Urothelium cell line (cell line): ENCODE data around the gene ZNRF1.
"Not testable (repeated sequence)": the region's sequence is repeated elsewhere in the genome, so short reads cannot be mapped to it uniquely, and the experiment has no call there.

Experiments
- DNase-seq: peaks from one replicate; pipeline ENCODE4 v3.0.0; 2011; ENCODE audit warnings: low spot score, mixed read lengths
- FAIRE-seq: peaks from 2 replicates; lab custom pipeline; 2011; peaks lifted over from hg19 to GRCh38; lab: Jason Lieb, UNC

Gene ZNRF1

DNA sequence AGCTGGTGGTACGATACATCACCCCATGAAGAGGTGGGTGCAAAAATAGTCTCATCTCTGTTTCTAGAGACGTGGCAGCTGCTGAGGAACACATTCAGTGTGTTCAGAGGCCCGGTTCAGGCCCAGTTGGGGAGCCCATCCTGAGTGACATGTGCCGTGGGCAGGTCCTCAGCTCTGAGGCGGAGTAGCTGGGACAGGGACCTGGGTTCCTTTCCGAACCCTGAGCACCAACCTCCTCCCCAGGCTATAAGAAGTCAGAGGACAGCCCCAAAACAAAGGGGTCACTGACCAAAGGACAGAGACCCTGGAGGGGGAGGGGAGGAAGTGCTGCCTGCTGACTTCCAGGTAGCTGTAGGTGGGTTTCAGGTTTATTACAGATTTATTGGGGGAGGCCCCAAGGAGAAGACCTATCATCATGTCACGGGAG is 112.7 kb downstream of the ZNRF1 start:
- DNase-seq: no peak
- no peak for FAIRE-seq

DNA sequence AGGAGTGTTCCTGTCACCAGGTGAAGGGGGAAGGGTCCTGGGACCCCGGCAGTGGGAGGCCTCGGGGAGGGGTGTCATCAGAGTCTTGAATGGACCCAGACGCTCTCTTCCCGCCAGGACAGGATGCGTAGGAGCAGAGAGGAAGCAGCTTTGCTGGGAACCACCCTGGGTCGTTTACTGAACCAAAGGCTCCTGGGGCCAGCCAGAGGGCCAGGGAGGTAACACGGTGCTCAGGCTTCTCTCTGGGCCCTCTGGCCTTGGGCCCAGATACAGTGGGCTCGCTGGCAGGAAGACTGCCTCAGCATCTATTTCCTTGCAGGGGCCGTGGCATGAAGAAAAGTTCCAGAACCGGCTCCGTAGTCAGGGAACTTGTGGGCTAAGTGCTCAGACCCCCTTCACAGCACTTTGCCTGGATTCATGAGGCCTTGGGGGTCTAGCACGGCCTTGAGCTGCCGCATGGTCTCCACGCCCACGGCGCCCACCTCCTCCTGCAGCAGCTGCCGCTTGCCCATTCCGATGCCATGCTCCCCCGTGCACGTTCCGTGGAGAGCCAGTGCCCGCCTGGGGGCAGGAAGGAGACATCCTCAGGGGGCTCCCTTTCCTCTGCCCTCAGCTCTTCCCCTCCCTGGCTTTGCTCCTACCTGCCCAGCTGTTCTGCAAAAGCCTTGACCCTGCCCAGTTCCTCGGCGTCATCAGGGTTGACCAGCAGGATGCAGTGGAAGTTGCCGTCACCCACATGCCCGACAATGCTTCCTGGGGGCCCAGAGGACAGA is 113.3 kb downstream of the ZNRF1 start:
- no peak for DNase-seq
- no peak for FAIRE-seq

DNA sequence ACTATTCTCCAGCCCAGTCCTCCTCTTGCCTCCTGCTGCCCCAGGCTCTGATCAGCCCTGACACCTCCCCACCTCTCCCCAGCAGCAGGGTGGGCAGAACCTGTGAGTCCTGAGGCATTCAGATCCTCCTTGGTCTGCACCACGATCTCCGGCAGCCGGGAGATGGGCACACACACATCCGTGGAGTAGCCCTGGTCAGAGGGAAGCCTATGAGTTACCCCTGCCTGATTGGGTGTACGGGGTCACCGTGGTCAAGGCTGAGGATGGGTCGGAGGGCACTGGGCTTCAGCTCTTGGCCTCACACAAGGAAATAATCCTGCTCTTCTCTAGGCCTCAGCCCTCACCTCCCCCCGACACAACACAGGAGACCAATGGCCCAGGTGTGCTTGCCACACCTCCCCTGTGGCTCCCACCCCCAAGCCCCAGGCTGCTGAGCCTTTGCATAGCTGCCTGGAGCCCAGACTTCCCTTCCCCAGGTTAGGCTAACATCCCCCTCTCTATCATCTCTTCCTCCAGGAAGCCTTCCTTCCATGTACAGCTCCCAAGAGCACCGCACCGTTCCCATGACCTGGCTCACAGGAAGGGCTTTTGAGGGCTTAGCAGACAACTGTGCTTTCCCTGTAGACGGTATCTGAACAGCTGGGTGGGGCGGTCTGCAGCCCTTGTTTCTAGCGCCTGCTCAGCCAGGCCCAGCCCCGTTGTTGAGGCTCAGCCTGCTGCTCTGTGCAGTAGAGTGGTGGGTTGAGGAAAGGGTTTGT is 114.1 kb downstream of the ZNRF1 start:
- no peak for DNase-seq
- no peak for FAIRE-seq

DNA sequence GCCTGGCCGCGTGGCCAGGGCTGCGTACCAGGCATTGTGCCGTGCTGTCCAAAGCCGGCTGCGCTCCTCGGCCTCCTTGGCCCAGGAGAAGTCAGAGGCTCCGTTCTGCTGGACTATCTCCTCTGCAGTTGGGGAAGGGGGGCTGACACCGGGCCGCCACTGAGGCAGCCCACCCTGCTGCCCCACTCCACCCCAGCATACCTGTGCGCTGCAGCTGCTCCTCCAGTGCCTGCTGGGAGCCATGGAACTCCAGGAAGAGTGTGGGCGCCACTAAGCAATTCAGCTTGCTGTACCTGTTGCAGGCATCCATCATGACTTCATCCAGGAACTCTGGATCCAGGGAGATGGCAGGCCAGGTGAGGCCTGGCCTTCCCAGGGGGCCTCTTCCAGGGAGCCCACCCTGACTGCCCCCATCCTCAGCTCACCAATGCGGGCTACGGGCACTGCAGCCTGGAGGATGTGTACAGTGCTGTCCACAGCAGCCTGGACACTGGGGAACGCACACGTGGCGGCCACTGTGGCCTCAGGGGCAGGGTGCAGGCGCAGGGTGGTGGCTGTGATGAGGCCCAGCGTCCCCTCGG is 114.8 kb downstream of the ZNRF1 start:
- DNase-seq: no peak
- FAIRE-seq: no peak

DNA sequence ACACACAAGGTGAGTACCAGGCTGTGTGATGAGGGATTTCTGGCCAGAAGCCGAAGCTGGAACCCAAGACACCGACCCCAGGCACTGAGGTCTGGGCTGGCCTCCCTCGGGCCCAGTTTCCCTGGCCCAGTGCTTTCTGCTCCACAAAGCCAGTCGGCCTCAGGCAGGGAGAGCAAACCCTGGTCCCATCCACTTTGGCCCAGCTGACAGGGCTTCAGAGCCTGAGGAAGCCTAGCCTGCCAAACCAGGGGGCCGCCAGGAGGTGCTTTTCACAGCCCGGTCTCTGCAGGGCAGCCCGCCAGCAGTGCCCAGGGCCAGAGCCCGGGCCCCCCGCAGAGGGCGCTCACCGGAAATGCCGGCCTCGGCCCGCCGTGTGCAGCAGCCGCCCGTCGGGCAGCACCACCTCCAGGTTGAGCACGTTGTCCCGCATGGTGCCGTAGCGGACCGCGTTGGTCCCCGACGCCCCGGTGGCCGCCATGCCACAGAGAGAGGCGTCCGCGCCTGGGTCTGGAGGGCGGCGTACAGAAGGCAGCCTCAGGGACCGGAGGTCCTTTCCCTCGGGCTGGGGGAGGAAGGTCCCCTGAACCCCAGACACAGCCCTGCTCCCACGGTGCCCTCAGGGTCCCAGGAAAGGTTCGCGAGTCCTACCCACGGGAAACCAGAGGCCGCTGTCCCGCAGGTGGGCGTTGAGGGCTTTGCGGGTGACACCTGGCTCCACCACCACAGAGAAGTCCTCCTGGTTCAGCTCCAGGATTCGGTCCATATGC is 115.5 kb downstream of the ZNRF1 start:
- FAIRE-seq (no peak), DNase-seq (no peak)

DNA sequence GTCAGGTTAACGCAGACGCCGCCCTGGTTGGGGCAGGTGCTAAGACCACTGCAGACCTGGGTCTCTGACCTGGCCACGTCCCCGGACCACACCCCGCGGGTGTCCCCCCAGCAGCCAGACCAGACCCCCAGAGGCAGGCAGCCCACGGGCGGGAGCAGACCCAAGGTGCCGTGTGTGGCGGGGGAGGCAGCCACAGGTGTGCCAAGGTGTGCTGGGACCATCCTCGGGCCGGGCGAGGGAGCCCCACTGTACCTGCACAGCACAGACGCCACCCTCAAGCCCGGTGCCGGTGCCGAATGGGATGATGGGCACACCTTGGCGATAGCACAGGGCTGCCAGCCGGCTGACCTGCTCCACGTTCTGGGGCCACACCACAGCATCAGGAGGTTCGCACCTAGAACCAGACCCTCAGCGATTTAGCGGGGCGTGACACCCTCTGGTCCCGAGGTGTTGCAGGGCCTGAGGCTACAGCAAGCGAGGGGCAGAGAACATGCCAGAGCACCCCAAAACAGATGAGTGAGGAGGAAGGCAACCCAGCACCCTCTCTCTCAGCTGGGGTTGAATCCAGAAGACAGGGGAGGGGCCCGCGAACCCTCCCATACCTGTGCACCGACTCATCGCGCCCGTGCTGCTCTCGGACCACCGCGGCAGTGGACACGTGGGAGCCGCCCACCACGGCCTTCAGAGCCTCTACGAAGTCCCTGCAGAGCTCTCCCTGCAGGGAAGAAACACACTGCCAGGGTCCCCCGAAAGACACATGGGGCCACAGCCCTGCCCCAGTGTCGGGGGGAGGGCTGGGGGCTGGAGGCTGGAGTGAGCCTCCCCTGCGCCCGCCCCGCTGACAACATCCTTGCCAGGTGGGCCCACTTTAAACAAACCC is 116.4 kb downstream of the ZNRF1 start:
- no peak for FAIRE-seq
- no peak for DNase-seq

DNA sequence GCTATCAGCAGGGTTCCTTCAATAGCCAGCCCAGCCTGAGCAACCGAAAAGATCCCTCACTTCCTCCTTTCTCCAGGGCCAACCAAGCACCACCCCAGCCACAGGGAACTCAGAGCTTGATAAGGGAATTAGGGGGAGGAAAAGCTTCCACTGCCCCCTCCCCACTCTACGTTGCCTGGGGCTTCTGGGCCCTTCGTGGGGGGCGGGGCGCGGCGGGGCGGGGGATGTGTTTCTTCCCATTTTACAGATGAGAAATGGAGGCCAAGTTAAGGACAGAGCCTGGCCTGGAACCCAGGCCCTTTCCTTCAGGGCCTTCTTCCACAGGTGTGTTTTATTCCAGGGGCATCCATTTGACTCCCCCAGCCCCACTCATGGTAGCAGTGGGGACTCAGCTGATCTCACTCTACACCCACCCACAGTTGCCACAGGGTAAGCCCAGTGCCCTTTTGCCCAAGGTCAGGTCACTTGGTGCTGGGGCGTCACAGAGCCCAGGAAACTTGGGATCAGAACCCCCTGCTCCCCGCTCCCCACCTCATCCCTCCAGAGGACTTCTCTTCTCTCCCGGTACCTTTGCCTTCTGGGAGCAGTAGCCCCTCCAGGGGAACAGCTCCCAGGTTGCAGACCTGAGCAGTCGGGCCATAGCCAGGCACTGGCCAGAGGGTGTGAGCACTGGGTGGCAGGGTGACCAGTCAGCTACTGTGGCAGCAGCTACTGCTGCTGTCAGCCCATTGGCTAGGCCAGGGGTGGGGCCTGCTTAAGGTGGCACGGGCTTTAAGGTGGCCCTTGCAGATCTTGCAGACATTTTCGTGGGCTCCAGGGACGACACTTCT is 117.5 kb downstream of the ZNRF1 start, which contains the start of gene LDHD:
LDHD (minus strand) TSS at position 700 of the 830 bp plus-strand sequence; CDS start at position 640, 60 bp downstream.
- DNase-seq: peak; percentile 48

DNA sequence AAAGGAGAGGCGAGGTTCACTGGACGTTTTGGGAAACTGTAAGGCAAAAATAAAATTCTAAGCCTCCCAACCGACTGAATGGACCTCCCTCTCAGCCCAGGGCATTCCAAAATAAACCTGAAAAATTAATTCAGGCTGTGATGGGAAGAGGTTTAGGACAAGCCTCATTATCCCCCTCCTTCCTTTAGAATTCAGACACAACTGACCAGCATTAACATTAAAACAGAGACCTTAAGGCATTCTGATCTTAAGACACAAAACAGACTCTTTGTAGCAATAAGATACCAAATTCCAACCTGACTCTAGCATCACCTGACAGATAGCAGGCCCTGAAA is 118.1 kb downstream of the ZNRF1 start:
- no peak for DNase-seq
- FAIRE-seq: no peak

More for the DNA sequence above, 117.5 kb downstream of the ZNRF1 start, which contains the start of gene LDHD:
- no peak for FAIRE-seq

DNA sequence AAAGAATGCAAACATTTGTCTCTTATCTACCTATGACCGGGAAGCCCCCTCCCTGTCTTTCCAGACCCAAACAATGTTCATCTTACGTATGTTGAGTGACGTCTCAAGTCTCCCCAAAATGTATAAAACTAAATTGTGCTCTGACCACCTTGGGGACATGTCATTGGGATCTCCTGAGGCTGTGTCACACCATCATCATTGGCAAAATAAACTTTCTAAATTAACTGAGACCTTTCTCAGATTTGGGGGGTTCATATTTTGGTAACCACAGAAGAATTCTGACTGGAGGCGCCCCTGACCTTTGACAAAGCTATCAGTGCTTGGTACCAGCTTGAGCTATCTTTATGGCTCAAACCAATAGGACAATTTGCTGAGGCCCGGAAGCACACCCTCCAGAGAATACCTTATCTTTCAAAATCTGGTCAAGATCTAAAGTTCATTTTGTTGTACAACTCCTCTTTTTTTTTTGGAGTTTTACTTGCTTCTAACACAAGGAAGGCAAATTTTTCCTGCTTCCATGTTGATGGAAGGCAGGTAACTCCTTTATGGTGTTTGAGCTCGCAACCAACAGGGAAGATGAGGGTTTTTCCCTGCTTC is 120.2 kb downstream of the ZNRF1 start:
- FAIRE-seq (no peak), DNase-seq (no peak)

DNA sequence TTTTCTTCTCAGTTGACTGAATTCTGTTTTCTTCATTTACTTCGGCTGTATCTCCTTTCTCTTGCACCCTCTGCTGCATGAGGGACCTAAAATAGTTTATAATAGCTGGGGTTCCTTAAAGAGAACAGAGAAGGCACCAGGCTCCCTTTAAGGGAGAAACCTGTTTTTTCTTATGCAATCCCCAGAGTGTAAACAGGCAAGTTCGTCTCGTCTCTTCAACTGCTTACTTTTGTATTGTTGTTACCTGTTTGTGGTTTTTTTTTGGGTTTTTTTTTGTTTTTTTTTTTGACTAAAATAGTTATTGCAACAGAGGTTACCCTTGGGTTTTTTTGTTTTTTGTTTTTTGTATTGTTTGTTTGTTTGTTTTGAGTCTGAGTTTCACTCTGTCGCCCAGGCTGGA is 121.4 kb downstream of the ZNRF1 start:
- FAIRE-seq: no peak
- no peak for DNase-seq

DNA sequence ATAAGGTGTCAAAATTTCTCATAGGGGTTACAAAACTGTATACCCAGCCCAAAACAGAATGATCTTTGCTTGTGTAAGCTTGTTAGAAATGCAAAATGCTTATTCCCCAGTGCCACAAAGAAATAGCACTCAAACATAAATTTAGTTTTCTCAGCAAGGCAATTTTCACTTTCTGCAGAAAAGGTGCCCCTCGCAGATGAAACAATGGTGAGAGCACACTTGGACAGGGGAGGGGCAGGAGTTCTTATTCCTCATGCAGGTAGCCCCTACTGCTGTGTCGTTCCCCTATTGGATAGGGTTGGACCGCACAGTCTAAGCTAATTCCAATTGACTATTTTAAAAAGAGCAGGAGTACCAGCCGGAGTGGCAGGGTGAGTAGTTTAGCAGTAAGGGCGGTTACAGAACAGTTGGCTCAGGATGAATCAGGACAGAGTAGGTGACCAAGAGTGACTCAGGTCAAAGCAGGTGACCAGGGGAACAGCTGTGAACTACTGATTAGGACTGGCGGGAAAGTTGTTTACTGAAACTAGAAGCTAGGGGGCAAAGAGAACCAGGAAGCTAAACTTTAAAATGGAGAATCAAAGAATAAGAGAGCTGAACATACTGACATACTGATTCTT is 123.2 kb downstream of the ZNRF1 start:
- FAIRE-seq (no peak), DNase-seq (no peak)

DNA sequence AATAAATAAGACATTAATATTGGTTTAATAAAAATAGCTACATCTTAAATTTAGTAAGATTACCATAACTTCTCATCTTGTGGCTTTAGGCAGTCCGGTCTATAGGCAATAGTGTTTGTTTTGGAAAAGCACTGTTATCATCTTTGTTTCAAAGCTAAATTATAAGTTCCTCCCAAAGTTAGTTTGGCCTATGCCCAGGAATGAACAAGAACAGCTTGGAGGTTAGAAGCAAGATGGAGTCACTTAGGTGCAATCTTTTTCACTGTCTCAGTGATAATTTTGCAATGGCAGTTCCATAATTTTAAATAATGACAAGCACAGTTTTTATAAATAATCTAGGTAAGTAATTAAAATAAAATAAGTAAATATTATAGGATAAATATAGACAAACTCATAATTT is 123.8 kb downstream of the ZNRF1 start:
- no peak for DNase-seq
- no peak for FAIRE-seq

DNA sequence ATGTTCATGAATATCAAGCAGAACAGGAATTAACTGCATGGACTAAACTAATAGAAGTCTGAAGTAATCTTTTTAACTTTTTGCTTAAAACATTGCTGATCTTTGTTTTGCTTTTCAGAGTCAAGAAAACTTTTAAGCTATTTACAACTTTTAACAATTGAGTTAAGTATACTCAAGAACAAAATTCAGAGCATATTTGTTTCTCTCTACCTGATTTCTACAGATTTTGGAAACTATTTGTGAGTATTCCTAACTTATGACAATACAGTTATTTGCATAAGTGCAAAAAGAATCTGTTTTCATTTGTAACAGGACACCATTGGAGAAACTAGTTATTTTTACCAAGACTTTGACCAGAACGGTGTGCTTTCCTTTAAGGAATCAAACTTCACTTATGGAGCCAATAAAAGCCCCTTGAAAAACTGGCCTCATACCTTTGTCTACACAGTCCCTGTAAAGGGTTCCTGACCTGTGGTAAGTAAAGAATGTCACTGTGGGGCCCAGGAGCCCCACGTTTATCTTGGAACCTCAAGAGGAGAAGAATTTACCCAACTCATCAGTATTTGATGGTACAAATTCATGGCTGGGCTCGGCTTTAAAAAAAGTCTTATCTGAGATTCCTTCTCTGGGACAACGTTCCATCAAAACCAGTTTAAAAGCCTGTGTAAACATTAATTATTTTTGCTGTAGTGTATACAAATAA is 129.0 kb downstream of the ZNRF1 start:
- FAIRE-seq (no peak), DNase-seq (no peak)

DNA sequence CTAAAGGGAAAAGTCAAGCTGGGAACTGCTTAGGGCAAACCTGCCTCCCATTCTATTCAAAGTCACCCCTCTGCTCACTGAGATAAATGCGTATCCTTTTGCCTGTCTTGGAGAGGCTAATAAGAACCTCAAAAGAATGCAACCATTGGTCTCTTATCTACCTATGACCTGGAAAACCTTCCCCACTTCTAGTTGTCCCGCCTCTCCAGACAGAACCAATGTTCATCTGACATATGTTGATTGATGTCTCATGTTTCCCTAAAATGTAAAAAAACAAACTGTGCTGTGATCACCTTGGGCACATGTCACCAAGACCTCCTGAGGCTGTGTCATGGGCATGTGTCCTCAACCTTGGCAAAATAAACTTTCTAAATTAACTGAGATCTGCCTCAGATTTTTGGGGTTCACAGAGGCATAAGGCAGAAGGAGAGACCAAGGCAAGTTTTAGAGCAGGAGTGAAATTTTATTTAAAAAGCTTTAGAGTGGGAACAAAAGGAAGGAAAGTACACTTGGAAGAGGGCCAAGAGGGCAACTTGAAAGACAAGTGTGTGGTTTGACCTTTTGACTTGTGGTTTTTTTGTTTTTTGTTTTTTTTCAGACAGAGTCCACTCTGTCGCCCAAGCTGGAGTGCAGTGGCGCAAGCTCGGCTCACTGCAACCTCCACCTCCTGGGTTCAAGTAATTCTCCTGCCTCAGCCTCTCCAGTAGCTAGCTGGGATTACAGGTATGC is 130.8 kb downstream of the ZNRF1 start:
- not testable (repeated sequence) for FAIRE-seq

DNA sequence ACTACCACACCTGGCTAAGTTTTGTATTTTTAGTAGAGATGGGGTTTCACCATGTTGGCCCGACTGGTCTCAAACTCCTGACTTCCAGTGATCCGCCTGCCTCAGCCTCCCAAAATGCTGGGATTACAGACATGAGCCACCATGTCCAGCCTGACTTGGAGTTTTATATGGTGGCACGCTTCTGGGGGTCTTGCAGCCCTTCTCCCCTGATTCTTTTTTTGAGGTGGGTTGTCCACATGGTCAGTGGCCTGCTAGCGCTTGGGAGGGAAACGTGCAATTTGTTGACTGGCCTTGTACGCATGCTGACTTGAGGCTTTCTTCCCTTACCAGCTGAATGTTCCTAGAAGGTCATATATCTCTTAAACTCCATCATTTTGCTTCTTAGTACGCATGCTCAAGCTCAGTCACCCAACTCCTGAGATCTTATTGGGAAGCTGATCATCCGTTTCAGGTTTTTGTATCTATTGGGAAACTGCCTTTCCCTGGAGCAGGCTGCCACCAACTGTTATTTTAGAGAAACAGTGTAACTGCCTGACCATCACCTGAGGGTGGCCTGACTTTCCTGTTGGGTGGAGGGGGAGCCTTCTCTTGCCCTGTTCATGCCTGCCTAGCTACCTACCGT is 131.4 kb downstream of the ZNRF1 start:
- FAIRE-seq (no peak), DNase-seq (no peak)

More for the DNA sequence above, 130.8 kb downstream of the ZNRF1 start:
- not testable (repeated sequence) for DNase-seq

DNA sequence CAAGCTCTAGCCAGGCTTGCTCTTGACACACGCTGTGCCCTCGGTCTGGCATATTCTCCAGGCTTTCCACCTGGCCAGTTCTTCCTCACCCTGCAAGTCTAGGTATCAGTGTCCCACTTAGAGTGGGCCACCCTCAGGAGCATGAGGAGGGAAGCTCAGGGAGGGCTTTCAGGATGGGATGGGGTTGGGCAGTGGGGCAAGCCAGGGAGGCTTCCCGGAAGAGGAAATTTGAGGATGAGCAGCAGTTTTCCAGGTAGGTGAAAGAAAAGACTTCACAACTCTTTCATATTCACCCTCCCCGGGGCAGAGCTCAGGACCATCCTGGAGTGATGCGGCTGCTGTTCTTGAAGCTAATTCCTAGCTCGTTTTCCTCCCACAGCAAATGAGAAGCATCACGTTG is 132.3 kb downstream of the ZNRF1 start:
- no peak for DNase-seq
- FAIRE-seq: no peak

DNA sequence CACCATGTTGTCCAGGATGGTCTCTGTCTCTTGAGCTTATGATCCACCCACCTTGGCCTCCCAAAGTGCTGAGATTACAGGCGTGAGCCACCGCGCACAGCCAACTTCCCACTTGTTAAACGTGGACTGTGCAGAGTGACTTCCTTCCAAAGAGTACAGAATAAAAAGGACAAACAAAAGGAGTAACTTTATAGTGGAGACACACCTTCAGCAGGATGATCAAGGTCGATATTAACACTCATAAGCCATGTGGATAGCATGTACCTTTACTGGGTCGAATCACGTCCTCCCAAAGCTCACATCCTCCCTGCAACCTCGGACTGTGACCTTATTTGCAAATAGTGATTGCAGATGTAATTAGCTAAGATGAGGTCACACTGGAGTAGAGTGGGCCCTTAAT is 139.4 kb downstream of the ZNRF1 start:
- DNase-seq (no peak), FAIRE-seq (no peak)
